ENCODE results near the gene IL1RAPL2. TPM values are rescaled to one million over a fixed set of nuclear protein-coding genes. Genes with fewer than 3 reads are reported as not detected.
A peak's percentile ranks its signal among the peaks of the same experiment; 100 is the strongest.
"Not testable (repeated sequence)": the region's sequence is repeated elsewhere in the genome, so short reads cannot be mapped to it uniquely, and the experiment has no call there.

The IL1RAPL2 gene
- total RNA-seq, 6 experiments from 2014 or later = 0.13 to 0.70 (median 0.29) TPM; not detected in 1

GRCh38 chrX:104913348-104913747, 347.3 kb downstream of the IL1RAPL2 start:
- peak; percentile 62 to 81 (median 71) for ATAC-seq

DNA sequence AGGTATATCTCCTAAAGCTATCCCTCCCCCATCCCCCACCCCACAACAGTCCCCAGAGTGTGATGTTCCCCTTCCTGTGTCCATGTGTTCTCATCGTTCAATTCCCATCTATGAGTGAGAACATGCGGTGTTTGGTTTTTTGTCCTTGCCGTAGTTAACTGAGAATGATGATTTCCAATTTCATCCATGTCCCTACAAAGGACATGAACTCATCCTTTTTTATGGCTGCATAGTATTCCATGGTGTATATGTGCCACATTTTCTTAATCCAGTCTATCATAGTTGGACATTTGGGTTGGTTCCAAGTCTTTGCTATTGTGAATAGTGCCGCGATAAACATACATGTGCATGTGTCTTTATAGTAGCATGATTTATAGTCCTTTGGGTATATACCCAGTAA, 348.7 kb downstream of the IL1RAPL2 start:
- H3K36me3 ChIP-seq; H3K27ac ChIP-seq; H3K4me3 ChIP-seq; H3K4me1 ChIP-seq; H3K9me3 ChIP-seq; DNase-seq; H3K27me3 ChIP-seq; ATAC-seq; intact Hi-C loops (cut with DNase I): not testable (repeated sequence)
- 87% methylated on average over 5 of the region's 5 CpGs for WGBS (ENCODE audit: insufficient coverage, low coverage, low lambda C conversion rate, missing lambda C conversion rate)

More at GRCh38 chrX:104913348-104913747, 347.3 kb downstream of the IL1RAPL2 start:
- no peaks in the 10 kb centered on the region for H3K4me1 ChIP-seq
- H3K9me3 ChIP-seq = no peaks in the 10 kb centered on the region
- TF ChIP-seq, protein P1, sequence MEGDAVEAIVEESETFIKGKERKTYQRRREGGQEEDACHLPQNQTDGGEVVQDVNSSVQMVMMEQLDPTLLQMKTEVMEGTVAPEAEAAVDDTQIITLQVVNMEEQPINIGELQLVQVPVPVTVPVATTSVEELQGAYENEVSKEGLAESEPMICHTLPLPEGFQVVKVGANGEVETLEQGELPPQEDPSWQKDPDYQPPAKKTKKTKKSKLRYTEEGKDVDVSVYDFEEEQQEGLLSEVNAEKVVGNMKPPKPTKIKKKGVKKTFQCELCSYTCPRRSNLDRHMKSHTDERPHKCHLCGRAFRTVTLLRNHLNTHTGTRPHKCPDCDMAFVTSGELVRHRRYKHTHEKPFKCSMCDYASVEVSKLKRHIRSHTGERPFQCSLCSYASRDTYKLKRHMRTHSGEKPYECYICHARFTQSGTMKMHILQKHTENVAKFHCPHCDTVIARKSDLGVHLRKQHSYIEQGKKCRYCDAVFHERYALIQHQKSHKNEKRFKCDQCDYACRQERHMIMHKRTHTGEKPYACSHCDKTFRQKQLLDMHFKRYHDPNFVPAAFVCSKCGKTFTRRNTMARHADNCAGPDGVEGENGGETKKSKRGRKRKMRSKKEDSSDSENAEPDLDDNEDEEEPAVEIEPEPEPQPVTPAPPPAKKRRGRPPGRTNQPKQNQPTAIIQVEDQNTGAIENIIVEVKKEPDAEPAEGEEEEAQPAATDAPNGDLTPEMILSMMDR (IDR thresholded peaks at IDR 0.05) = peak; percentile 48 to 61 (median 58)
- no peak for TF ChIP-seq POLR2A (IDR thresholded peaks at IDR 0.05)
- no peak for DNase-seq
- H3K27me3 ChIP-seq = no peaks in the 10 kb centered on the region
- no peak overlapping the region for H3K27ac ChIP-seq
- no peak overlapping the region for H3K4me3 ChIP-seq
- H3K36me3 ChIP-seq = no peaks in the 10 kb centered on the region
- intact Hi-C loops (cut with DNase I) = no loop called here

DNA sequence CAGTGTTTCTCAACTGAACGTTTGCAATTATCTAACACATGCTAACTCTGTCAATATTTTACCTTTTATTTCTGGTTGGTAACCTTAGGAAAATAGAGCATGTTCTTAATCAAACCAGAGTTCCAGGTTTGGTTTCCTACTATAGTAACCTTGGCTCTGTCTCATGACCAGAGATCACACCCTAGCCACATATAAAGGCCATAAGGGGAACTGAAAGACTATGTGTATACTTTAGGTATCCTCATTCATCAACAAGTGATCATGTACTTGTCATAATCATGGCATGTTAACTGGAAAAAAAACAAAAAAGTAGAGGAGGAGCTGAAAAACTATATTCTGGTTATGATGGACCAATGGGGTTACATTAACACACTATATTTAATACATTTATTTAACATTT, 352.1 kb downstream of the IL1RAPL2 start:
- no peak for DNase-seq
- H3K27ac ChIP-seq = no peak overlapping the region
- no peak for TF ChIP-seq POLR2A (IDR thresholded peaks at IDR 0.05)
- TF ChIP-seq, protein P1 (IDR thresholded peaks at IDR 0.05) = no peak
- H3K4me3 ChIP-seq = no peak overlapping the region
- no peaks in the 10 kb centered on the region for H3K4me1 ChIP-seq
- no peaks in the 10 kb centered on the region for H3K27me3 ChIP-seq
- WGBS (ENCODE audit: insufficient coverage, low coverage, low lambda C conversion rate, missing lambda C conversion rate) = 22% methylated on average over 1 of the region's 1 CpG
- no peaks in the 10 kb centered on the region for H3K36me3 ChIP-seq
- intact Hi-C loops (cut with DNase I) = no loop called here
- no peaks in the 10 kb centered on the region for H3K9me3 ChIP-seq
- ATAC-seq = peak in 2 of 4 donors; percentile 16 to 34

GRCh38 chrX:104921584-104922205, 355.7 kb downstream of the IL1RAPL2 start:
- Histone ChIP-seq H3K27me3 (peaks cover 0 to 4% of the 10 kb centered on the region in 2 donors), H3K4me3 (no peak overlapping the region), H3K9me3 (no peaks in the 10 kb centered on the region), H3K36me3 (no peaks in the 10 kb centered on the region), H3K4me1 (no peaks in the 10 kb centered on the region), H3K27ac (no peak overlapping the region)
- intact Hi-C loops (cut with DNase I) = no loop called here
- no peak for TF ChIP-seq POLR2A (IDR thresholded peaks at IDR 0.05)
- TF ChIP-seq, protein P1 (IDR thresholded peaks at IDR 0.05) = no peak
- peak in 1 of 4 donors; percentile 9 for ATAC-seq
- 57% methylated on average over 3 of the region's 9 CpGs for WGBS (ENCODE audit: insufficient coverage, low coverage, low lambda C conversion rate, missing lambda C conversion rate)
- peak in 2 of 3 donors; percentile 18 to 53 for DNase-seq

DNA sequence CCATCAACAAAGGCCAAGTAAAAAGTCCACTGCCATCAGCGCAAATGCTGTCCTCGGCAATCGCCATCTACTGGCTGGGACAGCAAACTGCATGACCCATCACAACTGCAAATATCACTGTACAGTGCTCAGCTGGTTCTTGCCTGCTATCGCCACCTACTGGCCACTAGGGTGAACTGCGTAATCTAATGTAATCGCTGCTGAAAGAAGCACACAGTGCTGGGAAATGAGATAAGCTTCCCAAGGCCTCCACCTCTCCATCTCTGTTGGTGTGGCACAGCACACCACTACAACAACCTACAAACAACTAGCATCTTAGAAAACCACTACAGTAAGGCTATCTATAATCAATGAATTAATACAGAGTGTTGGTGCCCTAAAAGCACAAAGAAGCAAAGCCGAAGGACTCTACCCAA, 356.2 kb downstream of the IL1RAPL2 start:
- Histone ChIP-seq H3K27ac (no peak overlapping the region), H3K36me3 (no peaks in the 10 kb centered on the region), H3K9me3 (no peaks in the 10 kb centered on the region), H3K4me3 (no peak overlapping the region), H3K4me1 (no peaks in the 10 kb centered on the region), H3K27me3 (peaks cover 0 to 4% of the 10 kb centered on the region in 2 donors)
- 0% methylated on average over 6 of the region's 7 CpGs for WGBS (ENCODE audit: insufficient coverage, low coverage, low lambda C conversion rate, missing lambda C conversion rate)
- DNase-seq (peak; percentile 68 to 74 (median 70)), ATAC-seq (peak; percentile 99 to 100 (median 100))
- TF ChIP-seq, protein P1 (IDR thresholded peaks at IDR 0.05) = peak; percentile 98 to 99 (median 98)
- no peak for TF ChIP-seq POLR2A (IDR thresholded peaks at IDR 0.05)
- intact Hi-C loops (cut with DNase I) = no loop called here

All from right lobe of liver (tissue), 6 donors.